ENCODE results near the gene UTF1.

UTF1 gene

GRCh38 chr10:133196221-133196915 lies 33.6 kb upstream of the UTF1 start:
- no peak for DNase-seq (ENCODE audit: low read depth in 2 of 3, low spot score in 2 of 3)

DNA sequence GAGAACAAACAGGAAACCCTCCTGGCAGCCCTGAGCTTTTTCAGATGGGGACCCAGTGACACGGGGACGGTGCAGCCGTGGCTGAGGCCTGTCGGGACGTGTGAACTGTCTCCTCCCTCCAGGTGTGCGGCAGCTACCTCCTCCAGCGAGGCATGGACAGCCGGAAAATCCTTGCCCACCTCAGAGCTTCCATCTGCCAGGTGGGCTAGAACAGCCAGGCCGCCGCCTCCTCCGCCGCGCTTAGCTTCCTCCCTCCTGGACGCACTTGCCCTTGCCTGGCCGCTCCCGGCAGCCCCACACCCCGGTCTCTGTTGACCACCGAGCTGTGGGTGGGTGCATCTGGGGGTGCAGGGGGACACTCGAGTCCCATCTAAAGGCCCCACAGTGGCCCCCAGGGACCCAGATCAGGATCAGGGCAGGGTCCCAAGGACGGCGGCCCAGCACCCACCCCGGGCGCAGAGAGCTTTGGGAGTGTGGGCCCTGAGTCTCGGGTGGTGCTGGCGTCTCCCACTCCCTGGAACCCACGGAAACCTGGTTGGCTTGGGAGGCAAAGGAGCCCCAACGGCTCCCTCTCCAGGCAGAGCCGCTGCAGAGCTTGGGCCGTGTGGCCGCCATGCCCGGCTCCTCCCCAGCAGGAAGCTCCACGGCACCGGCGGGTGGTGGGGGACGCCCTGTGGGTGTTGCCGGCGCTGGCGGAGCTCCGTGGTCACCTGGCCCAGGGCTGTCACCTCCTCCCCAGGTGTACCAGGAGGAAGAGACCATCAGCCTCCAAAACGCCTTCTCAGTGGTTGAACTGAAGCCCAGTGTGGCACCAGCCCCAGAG lies 32.9 kb upstream of the UTF1 start:
- no peak for DNase-seq (ENCODE audit: low read depth in 2 of 3, low spot score in 2 of 3)

DNA sequence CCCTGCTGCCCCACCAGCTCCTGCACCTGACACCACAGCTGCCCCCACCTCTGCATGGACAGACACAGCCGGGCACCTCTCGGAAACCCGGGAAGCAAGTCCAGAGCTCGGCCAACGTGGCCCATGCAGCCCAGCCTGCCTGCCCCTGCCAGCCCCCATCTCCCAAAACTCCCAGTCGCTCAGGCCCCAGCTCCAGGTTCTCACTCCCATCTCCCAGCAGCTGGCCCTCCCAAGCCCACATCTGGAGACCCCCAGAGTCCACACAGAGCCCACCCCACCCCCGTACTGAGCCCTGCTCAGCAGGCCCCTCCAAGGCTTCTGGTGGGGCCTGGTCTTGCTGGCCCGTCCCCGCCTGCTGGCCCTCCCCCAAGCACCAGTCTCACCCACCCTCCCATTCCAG lies 32.2 kb upstream of the UTF1 start:
- DNase-seq (ENCODE audit: low read depth in 2 of 3, low spot score in 2 of 3): no peak

DNA sequence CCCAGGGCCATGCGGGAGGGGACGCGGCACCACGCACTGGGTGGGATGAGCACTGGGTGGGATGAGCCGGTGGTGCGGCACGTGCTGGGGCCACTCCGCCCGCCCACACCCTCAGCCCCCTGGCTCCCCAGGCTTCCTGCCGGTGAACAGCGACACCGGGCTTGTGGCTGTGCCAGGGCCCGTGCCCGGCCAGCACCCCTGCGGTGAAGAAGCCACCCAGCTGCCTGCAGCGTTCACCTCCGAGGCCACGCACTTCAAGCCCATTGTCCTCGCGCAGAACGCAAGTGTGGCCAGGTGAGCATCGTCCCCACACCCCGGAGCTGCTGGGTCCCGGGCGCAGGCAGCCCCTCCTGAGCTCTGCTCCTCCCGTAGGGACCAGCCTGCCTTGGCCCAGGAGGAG lies 31.8 kb upstream of the UTF1 start:
- no peak for DNase-seq (ENCODE audit: low read depth in 2 of 3, low spot score in 2 of 3)

GRCh38 chr10:133198621-133199487 lies 31.2 kb upstream of the UTF1 start:
- no peak for DNase-seq (ENCODE audit: low read depth in 2 of 3, low spot score in 2 of 3)

DNA sequence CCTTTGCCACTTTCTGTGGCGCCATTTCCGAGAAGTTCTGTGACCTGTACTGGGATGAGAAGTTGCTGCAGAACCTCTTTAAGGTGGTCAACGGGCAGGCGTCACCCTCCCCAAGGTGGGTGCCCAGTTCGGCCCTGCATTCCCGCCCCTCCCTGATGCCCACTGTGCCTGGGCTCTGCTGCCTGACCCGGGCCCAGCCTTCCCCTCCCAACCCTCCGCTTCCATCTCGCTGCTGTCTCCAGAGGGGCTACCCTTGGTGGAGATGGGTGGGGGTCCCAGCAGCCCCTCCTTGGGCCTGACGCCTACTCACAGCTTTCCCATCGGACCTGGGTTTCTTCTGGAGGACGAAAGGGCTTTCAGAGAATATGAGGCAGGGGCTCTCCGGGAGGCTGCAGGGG lies 30.5 kb upstream of the UTF1 start:
- no peak for DNase-seq (ENCODE audit: low read depth in 2 of 3, low spot score in 2 of 3)

- DNase-seq (ENCODE audit: low read depth in 2 of 3, low spot score in 2 of 3): no peak
These were observed 29.9 kb upstream of the UTF1 start for GRCh38 chr10:133199992-133200611.

DNA sequence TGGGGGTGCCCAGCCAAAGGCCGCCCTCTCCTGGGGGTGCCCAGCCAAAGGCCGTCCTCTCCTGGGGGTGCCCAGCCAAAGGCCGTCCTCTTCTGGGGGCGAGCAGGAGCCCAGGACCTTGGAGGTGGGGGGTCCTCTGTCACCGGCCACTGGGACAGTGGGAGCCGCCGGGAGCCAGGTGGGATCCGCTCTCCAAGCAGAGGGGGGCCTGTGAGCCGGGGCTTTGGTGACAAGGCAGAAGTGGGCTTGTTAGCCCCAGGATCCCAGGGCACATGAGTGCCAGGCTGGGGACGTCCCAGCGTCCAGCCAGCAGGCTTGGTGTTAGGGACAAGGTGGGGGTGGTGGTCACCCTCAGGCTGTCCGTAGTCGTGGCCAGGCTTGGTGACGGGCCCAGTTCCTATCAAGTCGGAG lies 29.4 kb upstream of the UTF1 start:
- no peak for DNase-seq (ENCODE audit: low read depth in 2 of 3, low spot score in 2 of 3)

DNA sequence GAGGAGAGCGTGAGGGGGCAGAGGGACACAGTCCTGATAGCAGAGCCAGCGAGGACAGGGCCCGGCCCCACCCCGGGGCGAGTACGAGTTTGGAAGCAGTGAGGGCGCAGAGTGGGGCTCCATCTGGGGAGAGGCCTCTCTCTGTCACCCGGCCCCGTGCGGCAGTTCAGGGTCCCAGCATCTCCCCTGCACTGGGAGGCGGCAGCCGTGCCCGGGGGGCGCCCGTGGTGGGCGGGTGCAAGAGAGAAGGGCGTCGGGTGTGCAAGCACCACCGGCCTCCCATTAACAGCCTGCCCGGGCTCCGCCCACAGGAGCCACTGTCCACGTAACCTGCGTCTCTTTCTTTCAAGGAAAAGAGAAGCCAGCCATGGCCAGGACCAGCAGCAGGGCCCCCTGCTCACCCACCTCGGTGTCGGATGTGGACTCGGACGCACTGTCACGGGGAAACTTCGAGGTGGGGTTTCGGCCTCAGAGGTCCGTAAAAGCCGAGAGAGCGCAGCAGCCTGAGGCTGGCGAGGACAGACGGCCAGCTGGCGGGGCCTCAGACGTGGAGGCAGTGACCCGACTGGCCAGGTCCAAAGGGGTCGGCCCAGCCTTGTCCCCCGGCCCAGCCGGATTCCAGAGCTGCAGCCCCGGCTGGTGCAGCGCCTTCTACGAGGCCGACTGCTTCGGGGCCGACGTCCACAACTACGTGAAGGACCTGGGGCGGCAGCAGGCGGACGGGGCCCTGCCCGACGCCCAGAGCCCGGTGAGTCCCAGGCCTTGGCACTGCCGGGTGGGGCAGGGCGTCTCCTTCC lies 28.7 kb upstream of the UTF1 start:
- DNase-seq (ENCODE audit: low read depth in 2 of 3, low spot score in 2 of 3): no peak

- DNase-seq (ENCODE audit: low read depth in 2 of 3, low spot score in 2 of 3): no peak
These were observed 27.9 kb upstream of the UTF1 start for GRCh38 chr10:133201948-133202725.

DNA sequence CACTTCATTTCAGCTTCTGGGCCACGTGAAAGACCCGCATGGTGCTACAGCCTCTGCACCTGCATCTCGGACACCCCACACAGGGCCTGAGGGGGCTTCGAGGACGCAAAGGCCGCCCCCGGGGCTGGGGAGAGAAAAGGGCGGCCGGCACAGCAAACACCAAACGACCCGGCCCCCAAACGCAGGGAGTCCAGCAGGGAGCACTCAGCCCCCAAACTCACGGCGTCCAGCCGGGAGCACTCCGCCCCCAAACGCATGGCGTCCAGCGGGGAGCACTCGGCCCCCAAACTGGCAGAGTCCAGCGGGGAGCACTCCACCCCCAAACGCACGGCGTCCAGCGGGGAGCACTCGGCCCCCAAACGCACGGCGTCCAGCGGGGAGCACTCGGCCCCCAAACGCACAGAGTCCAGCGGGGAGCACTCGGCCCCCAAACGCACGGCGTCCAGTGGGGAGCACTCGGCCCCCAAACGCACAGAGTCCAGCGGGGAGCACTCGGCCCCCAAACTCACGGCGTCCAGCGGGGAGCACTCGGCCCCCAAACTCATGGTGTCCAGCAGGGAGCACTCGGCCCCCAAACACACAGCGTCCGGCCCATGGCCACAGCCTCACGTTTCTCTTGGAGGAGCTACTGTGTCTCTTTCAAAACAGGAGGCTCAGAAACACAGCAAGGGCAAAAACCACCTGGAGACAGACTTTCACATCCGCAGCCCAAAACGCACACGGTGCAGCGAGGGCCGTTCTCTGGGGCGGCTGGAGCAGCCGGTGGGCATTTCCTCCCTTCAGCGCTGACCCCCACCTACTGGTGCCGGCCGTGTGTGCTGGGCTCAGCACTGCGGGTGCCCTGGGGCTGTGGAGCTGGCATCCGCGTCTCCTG lies 27.0 kb upstream of the UTF1 start:
- no peak for DNase-seq (ENCODE audit: low read depth in 2 of 3, low spot score in 2 of 3)

- no peak for DNase-seq (ENCODE audit: low read depth in 2 of 3, low spot score in 2 of 3)
These were observed 26.3 kb upstream of the UTF1 start for GRCh38 chr10:133203652-133204195.

DNA sequence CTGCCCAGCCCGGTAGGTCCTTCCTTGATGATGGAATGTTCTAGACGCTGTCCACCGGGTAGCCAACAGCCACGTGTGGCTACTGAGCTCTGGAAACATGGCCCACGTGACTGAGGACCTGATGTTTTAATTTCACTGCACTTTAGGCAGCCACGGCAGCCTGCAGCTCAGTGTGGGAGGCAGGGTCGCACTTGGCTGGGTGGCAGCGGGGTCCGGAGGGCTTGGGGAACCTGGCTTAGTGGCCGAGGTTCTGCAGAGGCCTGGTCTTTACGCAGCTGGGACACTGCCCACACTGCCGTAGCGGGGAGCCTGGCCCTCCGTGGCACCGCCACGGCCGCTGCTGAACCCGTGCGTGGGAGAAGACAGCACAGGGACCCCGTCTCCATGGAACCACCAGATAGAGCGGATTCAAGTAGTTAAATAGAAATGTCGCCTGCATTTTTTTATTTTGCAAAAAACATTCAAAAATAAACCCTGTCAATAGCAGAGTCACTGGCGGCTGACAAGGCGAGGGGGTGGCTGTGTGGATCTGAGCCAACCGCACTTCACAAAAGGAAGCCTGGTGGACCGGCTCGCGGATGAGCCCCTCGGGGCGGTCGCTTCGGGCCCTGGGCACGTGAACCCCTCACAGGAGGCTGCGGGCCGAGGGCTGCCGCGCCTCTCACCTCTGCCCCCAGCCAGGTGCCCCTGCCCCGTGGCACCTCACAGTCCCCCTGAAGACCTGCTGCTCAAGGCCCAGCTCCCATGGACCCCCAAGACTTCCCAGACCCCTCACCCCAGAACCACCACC lies 25.6 kb upstream of the UTF1 start:
- DNase-seq (ENCODE audit: low read depth in 2 of 3, low spot score in 2 of 3): no peak

GRCh38 chr10:133205146-133205545 lies 24.9 kb upstream of the UTF1 start:
- no peak for DNase-seq (ENCODE audit: low read depth in 2 of 3, low spot score in 2 of 3)

DNA sequence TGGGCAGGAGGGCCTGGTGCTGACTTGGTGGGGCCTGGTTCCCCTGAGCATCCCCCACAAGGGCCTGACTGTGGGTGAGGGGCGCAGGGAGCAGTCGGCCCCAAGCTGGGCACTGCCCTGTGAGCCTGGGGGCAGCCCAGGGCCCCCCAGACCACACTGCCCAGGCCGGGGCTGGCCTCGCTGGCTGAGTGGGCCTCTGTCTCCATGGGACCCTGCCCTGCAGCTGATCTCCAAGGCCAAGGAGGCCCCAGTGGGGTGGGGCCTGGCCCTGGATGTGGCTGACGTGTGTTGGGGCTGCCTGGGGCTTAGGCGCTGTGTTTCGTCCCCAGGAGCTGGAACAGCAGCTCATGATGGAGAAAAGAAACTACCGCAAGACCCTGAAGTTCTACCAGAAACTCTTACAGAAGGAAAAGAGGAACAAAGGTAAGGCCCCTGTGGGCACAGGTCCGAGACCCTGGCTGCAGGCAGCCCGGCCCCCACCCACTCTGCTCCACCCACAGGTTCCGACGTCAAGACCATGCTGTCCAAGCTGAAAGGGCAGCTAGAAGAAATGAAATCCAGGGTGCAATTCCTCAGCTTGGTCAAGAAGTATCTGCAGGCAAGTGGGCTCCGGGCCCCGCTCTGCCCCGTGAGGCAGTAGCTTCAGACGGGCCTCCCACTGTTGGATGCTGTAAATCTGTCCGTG lies 23.5 kb upstream of the UTF1 start:
- DNase-seq (ENCODE audit: low read depth in 2 of 3, low spot score in 2 of 3): no peak

GRCh38 chr10:133207041-133207600 lies 22.9 kb upstream of the UTF1 start:
- DNase-seq (ENCODE audit: low read depth in 2 of 3, low spot score in 2 of 3): no peak

DNA sequence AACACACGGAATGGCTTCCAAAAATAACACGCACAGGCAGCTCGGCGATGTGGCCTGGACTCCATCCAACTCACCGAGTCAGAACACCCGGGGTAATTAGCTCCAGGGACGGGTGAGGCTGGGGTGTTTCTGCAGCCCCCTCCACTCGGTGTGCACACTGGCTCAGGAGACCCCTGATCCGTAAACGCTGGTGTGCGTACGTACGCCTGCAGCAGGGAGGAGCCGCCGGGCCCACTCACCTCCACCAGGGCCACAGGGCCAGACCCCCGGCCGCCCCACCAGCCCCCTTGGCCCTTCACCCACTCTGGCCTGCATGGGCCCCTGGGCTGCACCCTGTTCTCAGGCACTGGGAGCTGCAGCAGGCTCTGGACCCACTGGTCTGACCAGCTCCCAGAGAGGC lies 22.4 kb upstream of the UTF1 start:
- no peak for DNase-seq (ENCODE audit: low read depth in 2 of 3, low spot score in 2 of 3)
